ENCODE measurements around the gene PIGZ. TPM values are rescaled to one million over a fixed set of nuclear protein-coding genes. Genes with fewer than 3 reads are reported as not detected.

Gene PIGZ, protein sequence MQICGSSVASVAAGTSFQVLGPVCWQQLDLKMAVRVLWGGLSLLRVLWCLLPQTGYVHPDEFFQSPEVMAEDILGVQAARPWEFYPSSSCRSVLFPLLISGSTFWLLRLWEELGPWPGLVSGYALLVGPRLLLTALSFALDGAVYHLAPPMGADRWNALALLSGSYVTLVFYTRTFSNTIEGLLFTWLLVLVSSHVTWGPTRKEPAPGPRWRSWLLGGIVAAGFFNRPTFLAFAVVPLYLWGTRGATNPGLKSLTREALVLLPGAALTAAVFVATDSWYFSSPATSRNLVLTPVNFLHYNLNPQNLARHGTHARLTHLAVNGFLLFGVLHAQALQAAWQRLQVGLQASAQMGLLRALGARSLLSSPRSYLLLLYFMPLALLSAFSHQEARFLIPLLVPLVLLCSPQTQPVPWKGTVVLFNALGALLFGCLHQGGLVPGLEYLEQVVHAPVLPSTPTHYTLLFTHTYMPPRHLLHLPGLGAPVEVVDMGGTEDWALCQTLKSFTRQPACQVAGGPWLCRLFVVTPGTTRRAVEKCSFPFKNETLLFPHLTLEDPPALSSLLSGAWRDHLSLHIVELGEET
- total RNA-seq (1 to 10 TPM in 7 of 9 donors, under 1 TPM in 2; 0.39 to 4.0 (median 2.1) TPM), polyA plus RNA-seq (1 to 10 TPM in 2 of 3 donors, under 1 TPM in 1; 0.88 to 2.9 (median 2.0) TPM)
- long read RNA-seq, donor 1 = 0 reads
- long read RNA-seq, donor 2 = 0 reads
- long read RNA-seq, donor 3 = 0 reads
- long read RNA-seq, donor 4, partial matches to known transcripts = 0 of 2 reads
- long read RNA-seq, donor 4, other reads (novel, unspliced or antisense) = 0 of 2 reads
- long read RNA-seq, donor 5, partial matches to known transcripts = 0 of 1 reads
- long read RNA-seq, donor 5, other reads (novel, unspliced or antisense) = 1 of 1 reads
- long read RNA-seq, donor 6 = 0 reads
- long read RNA-seq, donor 7 = 0 reads
- long read RNA-seq, donor 8, partial matches to known transcripts = 0 of 1 reads
- long read RNA-seq, donor 8, other reads (novel, unspliced or antisense) = 0 of 1 reads
- long read RNA-seq, donor 9 = 0 reads
- long read RNA-seq, donor 10 = 0 reads

- WGBS, 4 donors = 2 to 14% (median 3%) methylated on average over 3 to 97 of the region's 98 CpGs
- H3K27me3 ChIP-seq = no peaks in the 10 kb centered on the region
- intact Hi-C loops (cut with DNase I) = loop anchor here (5.0 to 10.0 kb wide), 2 partner anchors 124 to 131 kb away; no protein-coding TSS in a partner anchor
- no peaks in the 10 kb centered on the region for H3K36me3 ChIP-seq (replicated peaks in 1 of 2)
- TF ChIP-seq CTCF (IDR thresholded peaks at IDR 0.05) (no peak), POLR2A (IDR thresholded peaks at IDR 0.05) (no peak)
- peak in 2 of 7 donors; percentile 20 to 45 for DNase-seq
- H3K4me3 ChIP-seq = peak within 1 kb of the TSS; percentile 33 to 96 (median 48)
- no peaks in the 10 kb centered on the region for H3K9me3 ChIP-seq (replicated peaks in 1 of 3)
- peaks cover 3 to 9% of the 10 kb centered on the region in 2 donors for H3K4me1 ChIP-seq (replicated peaks in 1 of 2)
- peak within 1 kb of the TSS in 2 of 5 donors; percentile 41 to 72 for H3K27ac ChIP-seq
Measured at GRCh38 chr3:196968233-196969133, at the start of gene PIGZ. TSS of gene PIGZ (minus strand) at chr3:196968833. CDS start at chr3:196952031, 16,802 bp downstream.

DNA sequence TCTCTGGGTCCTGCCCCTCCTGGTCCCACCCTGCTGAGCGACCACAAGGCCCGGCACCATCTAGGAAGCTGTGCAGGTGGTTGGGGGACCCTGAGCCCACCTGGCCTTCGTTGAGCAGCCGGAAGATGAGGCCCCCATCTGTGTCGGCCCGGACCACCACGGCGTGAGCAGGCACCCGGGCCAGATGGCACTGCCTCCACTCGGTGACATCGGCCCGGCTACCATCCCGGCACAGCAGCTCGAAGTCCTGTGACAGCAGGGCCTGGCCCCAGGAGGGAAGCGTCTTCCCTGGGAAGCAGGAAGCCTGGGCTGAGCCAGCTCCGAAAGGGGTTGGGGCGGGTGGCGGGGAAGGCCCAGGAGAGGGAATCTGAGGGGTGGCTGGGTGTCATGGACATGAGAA lies 48.4 kb upstream of the PIGZ start:
- no peak for DNase-seq
- WGBS, 4 donors = 95 to 98% (median 96%) methylated on average over 10 to 18 of the region's 18 CpGs
- intact Hi-C loops (cut with DNase I) = no loop called here
- Histone ChIP-seq H3K27ac (no peak overlapping the region), H3K27me3 (peaks cover 17% of the 10 kb centered on the region), H3K4me1 (replicated peaks in 1 of 2) (no peaks in the 10 kb centered on the region), H3K36me3 (replicated peaks in 1 of 2) (no peaks in the 10 kb centered on the region), H3K4me3 (no peak overlapping the region), H3K9me3 (replicated peaks in 1 of 3) (no peaks in the 10 kb centered on the region)
- TF ChIP-seq CTCF (IDR thresholded peaks at IDR 0.05) = no peak
- TF ChIP-seq POLR2A (IDR thresholded peaks at IDR 0.05) = no peak

GRCh38 chr3:197015790-197016736 lies 47.4 kb upstream of the PIGZ start:
- Histone ChIP-seq H3K27me3 (peaks cover 9% of the 10 kb centered on the region), H3K4me1 (replicated peaks in 1 of 2) (no peaks in the 10 kb centered on the region), H3K27ac (no peak overlapping the region), H3K36me3 (replicated peaks in 1 of 2) (no peaks in the 10 kb centered on the region), H3K4me3 (no peak overlapping the region), H3K9me3 (replicated peaks in 1 of 3) (no peaks in the 10 kb centered on the region)
- no peak for TF ChIP-seq POLR2A (IDR thresholded peaks at IDR 0.05)
- no peak for TF ChIP-seq CTCF (IDR thresholded peaks at IDR 0.05)
- WGBS, 4 donors = 90 to 95% (median 94%) methylated on average over 11 to 28 of the region's 28 CpGs
- no peak for DNase-seq
- intact Hi-C loops (cut with DNase I) = no loop called here
